AG04449 (cell line): ENCODE data around the gene WT1.

Source experiments
- CTCF ChIA-PET: fragments of 350-600 bp; formaldehyde crosslinking; extraction: SDS; loops from one replicate; lab custom pipeline; 2021; ENCODE audit warnings: antibody characterized with exemption; lab: Yijun Ruan, JAX
- POLR2A ChIA-PET: fragments of 400-600, 350-600 bp; formaldehyde crosslinking; extraction: SDS; loops from one replicate; lab custom pipeline; 2020; ENCODE audit warnings: antibody characterized with exemption, inconsistent platforms; lab: Yijun Ruan, JAX
- DNase-seq: peaks from one replicate; pipeline ENCODE4 v3.0.0-alpha.2; 2010; ENCODE audit warnings: low read depth, low spot score
- H3K4me3 ChIP-seq: 2 replicates; pipeline ENCODE4 v1.5.1; 2011; ENCODE audit warnings: low read depth, mild to moderate bottlenecking, control low read depth, low read length
- TF ChIP-seq, protein P1 (sequence below): IDR thresholded peaks from one replicate; pipeline ENCODE4 v1.5.1; 2011; ENCODE audit warnings: mild to moderate bottlenecking, moderate library complexity, low read length, control low read depth, inconsistent platforms; ENCODE audit not compliant: insufficient read depth; ENCODE audit errors: missing control alignments

WT1 gene

DNA sequence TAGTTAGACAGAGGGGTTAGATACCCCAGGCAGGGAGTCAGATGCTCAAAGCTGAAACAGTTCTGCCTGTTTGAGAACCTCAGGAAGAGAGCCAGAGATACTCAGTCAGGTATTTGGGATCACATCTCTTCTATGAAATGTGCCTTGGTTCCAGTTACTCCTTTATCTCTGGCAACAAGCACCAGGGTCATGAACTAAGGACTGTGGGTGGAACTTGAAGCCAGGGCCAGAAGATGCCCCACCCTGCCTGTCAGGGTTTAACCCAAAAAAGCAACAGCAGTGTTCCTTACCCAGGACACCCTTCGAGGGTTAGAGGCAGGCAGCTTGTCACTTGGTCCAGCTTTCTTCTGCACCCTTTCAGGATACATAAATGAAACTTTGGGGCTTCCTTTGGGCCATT is 15.0 kb upstream of the WT1 start:
- POLR2A ChIA-PET: no interaction called here
- CTCF ChIA-PET: no interaction called here
- H3K4me3 ChIP-seq: no peak overlapping the region
- TF ChIP-seq, protein P1, sequence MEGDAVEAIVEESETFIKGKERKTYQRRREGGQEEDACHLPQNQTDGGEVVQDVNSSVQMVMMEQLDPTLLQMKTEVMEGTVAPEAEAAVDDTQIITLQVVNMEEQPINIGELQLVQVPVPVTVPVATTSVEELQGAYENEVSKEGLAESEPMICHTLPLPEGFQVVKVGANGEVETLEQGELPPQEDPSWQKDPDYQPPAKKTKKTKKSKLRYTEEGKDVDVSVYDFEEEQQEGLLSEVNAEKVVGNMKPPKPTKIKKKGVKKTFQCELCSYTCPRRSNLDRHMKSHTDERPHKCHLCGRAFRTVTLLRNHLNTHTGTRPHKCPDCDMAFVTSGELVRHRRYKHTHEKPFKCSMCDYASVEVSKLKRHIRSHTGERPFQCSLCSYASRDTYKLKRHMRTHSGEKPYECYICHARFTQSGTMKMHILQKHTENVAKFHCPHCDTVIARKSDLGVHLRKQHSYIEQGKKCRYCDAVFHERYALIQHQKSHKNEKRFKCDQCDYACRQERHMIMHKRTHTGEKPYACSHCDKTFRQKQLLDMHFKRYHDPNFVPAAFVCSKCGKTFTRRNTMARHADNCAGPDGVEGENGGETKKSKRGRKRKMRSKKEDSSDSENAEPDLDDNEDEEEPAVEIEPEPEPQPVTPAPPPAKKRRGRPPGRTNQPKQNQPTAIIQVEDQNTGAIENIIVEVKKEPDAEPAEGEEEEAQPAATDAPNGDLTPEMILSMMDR: no peak
- DNase-seq: no peak

DNA sequence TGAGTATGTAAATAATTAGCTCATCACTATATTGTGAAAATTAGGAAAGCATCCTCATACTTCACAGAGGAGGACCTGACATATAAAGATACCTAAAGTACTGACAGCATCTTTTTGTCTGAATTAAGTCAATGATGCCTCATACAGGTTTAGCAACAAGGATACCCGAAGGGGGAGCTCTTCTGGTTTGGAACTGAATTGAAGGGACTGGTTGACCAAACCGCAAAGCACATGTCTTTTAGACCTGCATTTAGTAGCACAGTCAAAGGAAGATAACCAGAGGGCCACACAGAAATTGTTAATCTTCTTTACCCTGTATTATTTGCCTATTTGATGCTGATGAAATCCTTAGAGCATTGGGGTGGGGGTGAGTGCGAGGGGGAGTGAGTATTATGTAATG is 12.9 kb upstream of the WT1 start:
- ChIA-PET CTCF (interaction anchor here (0.7 kb wide), 1 partner anchor 140 kb away, joined by 3 read pairs; no protein-coding TSS in a partner anchor), POLR2A (no interaction called here)
- no peak for DNase-seq
- TF ChIP-seq, protein P1: no peak
- H3K4me3 ChIP-seq: no peak overlapping the region

DNA sequence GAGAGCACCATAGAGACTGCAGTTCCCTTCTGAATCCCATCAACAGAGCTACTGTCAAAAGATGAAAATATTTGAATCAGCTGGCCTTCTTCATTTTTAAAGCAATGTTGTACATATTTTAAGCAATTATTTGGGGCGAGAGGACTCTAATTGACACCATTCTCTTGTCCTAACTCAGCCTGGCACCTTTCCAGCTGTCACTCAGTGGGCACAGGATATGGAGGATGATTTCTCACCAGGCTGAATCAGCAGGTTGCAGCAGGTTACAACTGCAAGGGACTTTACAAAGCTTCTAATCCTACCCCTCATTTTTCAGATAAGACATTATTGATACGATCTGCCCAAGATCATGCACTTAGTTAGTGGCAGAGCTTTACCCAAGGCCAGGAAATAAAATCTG is 11.9 kb upstream of the WT1 start:
- ChIA-PET POLR2A (no interaction called here), CTCF (no interaction called here)
- DNase-seq: no peak
- TF ChIP-seq, protein P1: no peak
- no peak overlapping the region for H3K4me3 ChIP-seq

DNA sequence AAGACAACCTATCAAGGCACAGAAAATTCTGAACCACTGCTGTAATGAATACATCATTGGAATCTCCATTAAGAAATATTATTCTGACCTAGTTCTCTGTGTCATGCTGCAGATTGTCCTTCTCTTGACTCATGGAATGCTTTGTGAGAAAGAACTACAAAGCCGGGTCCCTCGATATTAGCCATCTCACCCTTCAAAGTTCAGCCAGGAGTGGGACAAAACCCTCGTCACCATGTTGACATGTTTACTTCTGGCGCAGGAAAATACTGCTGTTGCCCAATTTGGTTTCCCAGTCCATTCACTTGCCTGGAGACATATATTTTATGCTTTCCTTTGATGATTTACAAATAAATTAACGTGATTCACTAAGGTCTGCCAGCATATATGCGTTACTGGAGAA is 10.9 kb upstream of the WT1 start:
- TF ChIP-seq, protein P1: no peak
- POLR2A ChIA-PET: interaction anchor here (0.6 kb wide), 1 partner anchor 75 kb away, joined by 3 read pairs; no protein-coding TSS in a partner anchor
- no peak overlapping the region for H3K4me3 ChIP-seq
- no peak for DNase-seq
- CTCF ChIA-PET: no interaction called here

DNA sequence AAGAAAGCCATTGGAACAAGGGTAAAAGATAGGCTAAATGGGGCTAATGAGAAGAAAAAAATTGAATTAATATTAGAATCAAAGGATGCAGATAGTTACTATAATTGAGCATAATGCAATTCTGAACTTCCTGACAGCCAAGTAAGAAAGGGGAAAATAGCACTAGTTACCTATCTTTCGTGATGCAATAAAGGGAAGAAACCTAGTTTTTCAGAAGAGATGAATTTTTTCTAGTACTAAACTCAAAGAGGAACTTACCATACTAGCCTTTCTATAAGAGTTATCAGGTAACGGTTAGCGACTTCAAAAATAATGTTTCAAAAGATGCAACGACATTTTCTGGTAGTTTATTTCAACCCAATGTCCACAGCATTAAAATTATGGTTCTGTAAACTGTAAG is 8.8 kb upstream of the WT1 start:
- POLR2A ChIA-PET: no interaction called here
- TF ChIP-seq, protein P1: no peak
- CTCF ChIA-PET: no interaction called here
- DNase-seq: no peak
- no peak overlapping the region for H3K4me3 ChIP-seq

DNA sequence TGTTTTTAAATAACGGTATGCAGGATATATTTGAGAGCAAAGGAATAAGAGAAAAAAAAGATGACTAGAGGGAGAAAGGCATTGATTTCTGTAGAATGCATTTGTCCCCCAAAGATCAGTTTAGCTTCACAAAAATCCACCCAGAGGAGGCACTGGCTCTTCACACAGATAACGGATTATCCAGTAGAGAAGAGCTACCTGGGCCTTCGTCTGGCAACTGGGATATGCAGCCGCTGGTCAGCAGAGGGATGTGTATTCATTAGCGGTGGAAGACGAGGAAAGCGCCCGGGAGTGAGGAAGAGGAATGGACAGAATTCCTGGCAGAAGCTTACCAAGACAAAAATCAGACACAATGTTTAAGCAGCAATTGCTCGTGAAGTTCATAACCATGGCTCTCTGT is 5.6 kb upstream of the WT1 start:
- ChIA-PET CTCF (no interaction called here), POLR2A (no interaction called here)
- no peak overlapping the region for H3K4me3 ChIP-seq
- TF ChIP-seq, protein P1: no peak
- DNase-seq: no peak
